ENCODE results near the gene TTLL9. TPM values are rescaled to one million over a fixed set of nuclear protein-coding genes. Genes with fewer than 3 reads are reported as not detected.
"Not testable (repeated sequence)": the region's sequence is repeated elsewhere in the genome, so short reads cannot be mapped to it uniquely, and the experiment has no call there.

TTLL9 gene
- total RNA-seq, 2 donors from 2014 or later = not detected

DNA sequence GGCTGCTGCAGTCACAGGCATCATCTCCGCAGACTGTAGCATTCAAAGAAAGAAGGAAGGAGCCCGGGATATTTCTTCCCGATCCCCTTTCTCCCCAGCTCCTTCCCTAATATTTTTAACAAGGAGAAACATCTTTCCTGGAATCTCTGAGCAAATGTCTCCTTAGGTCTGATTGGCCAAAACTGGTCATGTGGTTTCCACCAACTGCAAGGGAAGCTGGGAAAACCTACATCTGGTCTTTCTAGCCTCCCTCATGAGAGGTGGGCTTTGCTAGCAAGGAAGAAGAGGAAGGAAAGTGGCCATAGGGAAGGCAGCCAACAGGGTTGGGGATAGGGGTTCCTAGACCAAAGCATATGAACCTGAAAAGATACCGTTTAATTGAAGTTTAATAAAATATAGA lies 46.3 kb downstream of the TTLL9 start:
- intact Hi-C loops (cut with DNase I) = no loop called here
- Histone ChIP-seq H3K27me3 (no peaks in the 10 kb centered on the region), H3K4me3 (no peak overlapping the region), H3K36me3 (no peaks in the 10 kb centered on the region), H3K4me1 (no peaks in the 10 kb centered on the region), H3K9ac (ENCODE audit: low read depth in 2 of 2, low read length in 2 of 2) (no peak overlapping the region), H3K27ac (no peak overlapping the region), H3K9me3 (no peaks in the 10 kb centered on the region)
- TF ChIP-seq, protein P1, sequence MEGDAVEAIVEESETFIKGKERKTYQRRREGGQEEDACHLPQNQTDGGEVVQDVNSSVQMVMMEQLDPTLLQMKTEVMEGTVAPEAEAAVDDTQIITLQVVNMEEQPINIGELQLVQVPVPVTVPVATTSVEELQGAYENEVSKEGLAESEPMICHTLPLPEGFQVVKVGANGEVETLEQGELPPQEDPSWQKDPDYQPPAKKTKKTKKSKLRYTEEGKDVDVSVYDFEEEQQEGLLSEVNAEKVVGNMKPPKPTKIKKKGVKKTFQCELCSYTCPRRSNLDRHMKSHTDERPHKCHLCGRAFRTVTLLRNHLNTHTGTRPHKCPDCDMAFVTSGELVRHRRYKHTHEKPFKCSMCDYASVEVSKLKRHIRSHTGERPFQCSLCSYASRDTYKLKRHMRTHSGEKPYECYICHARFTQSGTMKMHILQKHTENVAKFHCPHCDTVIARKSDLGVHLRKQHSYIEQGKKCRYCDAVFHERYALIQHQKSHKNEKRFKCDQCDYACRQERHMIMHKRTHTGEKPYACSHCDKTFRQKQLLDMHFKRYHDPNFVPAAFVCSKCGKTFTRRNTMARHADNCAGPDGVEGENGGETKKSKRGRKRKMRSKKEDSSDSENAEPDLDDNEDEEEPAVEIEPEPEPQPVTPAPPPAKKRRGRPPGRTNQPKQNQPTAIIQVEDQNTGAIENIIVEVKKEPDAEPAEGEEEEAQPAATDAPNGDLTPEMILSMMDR (IDR thresholded peaks at IDR 0.05) = no peak
- DNase-seq = no peak

DNA sequence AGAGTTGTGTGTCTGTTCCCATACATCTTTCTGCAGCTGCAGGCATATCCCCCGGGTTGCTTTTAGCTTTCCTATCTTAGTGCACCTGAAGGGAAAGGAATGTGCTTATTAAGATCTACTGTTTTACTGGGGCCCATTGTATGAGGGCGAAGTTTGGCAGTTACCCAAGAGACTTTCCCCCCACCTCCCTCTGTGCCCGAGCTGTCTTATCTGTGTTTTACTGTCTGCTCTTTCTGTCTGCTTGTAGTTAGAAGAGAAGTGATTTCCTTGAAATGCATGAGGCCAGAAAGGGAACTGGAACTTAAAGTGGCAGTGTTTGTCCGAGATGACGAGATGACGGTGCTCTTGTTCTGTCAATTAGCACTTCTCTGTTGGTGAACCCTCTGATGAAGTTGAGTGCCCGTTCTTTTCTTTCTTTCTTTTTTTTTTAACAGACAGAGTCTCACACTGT lies 47.6 kb downstream of the TTLL9 start:
- H3K36me3 ChIP-seq; H3K27me3 ChIP-seq; H3K4me1 ChIP-seq; H3K9me3 ChIP-seq; H3K4me3 ChIP-seq; H3K27ac ChIP-seq; DNase-seq; intact Hi-C loops (cut with DNase I); H3K9ac ChIP-seq (ENCODE audit: low read depth in 2 of 2, low read length in 2 of 2): not testable (repeated sequence)

DNA sequence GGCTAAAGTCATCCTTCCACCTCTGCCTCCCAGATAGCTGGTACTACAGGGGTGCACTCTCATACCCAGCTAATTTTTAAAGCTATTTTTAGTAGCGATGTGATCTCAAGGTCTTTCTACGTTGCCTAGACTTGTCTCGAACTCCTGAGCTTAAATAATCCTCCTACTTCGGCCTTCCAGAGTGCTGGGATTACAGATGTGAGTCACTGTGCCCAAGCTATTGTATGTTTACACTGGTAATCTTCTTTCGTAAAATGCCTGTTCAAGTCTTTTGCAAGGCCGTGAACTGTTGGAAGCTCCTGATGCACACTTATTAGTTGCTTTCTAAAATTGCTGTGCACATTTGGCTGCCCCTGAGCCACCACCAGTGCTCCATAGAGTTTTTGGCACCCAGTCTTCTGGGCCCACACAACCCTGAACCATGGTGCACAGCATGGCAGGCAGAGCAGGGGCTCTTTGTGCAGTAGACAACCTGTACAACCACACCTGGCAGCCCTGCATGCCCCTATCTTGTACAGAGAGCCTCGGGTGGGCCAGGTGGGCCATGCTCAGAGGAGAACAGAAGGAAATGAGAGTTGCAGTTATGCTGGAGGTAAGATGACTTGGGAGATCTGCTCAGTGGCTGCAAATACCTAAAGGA lies 48.2 kb downstream of the TTLL9 start:
- intact Hi-C loops (cut with DNase I) = no loop called here

DNA sequence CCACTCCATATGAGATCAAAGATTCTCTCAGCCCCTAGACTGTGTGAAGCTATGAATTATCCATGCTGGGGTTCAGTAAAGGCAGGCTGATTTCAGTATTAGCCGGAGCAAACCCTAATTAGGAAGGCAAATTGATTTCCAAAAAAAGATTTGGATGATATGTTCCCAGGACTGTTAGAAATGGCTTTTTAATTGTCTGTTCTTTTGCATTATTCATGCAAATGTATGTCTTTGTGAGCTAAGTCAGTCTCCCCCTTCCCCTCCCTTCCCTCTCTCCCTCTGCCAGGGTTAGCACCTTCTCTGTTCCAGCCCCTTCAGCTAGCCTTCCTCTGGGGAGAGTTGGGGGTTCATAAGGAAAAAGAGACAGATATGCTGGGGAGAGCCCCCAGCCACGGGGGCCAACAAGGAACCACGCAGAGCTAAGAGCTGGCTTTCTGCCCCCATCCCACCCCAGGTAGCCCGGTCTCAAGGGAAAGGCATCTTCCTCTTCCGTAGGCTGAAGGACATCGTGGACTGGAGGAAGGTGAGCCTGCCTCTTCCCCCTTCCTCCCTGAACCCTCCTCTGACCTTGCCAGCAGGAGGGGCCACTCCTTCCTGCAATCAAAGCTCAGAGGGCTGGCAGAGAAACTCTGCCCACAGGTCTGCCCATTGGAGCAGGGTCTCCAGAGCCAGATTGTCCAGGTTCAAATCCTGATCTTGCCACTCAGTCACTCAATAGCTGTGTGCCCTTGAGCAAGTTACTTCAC lies 49.1 kb downstream of the TTLL9 start:
- Histone ChIP-seq H3K36me3 (no peaks in the 10 kb centered on the region), H3K4me1 (no peaks in the 10 kb centered on the region)
- DNase-seq = no peak

More for the DNA sequence above, 48.2 kb downstream of the TTLL9 start:
- Histone ChIP-seq H3K4me3 (no peak overlapping the region), H3K27me3 (no peaks in the 10 kb centered on the region), H3K9me3 (no peaks in the 10 kb centered on the region), H3K27ac (no peak overlapping the region), H3K4me1 (no peaks in the 10 kb centered on the region), H3K36me3 (no peaks in the 10 kb centered on the region), H3K9ac (ENCODE audit: low read depth in 2 of 2, low read length in 2 of 2) (no peak overlapping the region)
- no peak for DNase-seq
- TF ChIP-seq, protein P1 (IDR thresholded peaks at IDR 0.05) = no peak

DNA sequence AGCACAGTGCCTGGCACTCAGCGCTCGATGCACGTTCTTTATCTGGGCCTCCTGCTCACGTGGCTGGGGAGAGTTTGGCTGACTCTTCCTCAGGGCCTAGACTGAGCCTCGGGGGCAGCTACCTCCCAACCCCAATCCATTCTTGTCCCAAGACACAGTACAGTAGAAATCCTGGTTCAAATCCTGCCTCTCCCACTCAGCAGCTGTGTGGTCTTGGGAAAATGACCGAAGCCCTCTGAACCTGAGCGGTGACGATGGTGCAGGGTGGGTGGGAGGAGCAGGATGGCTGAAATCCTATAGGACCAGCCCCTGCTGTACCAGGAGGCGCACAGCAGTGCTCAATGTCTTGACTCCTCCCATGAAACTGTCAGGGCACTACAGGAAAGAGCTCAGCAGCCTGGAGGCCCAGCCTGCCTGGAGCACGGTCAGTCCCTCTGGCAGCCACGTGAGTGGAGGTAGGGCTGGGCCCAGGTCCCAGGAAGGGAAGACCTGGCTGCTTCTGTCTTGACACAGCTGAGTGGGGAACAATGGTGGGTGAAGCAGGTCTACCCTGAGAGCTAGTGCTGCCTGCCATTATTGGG lies 49.9 kb downstream of the TTLL9 start:
- TF ChIP-seq, protein P1 (IDR thresholded peaks at IDR 0.05) = no peak
- H3K27me3 ChIP-seq = no peaks in the 10 kb centered on the region
- H3K4me1 ChIP-seq = no peaks in the 10 kb centered on the region
- intact Hi-C loops (cut with DNase I) = no loop called here
- H3K9me3 ChIP-seq = no peaks in the 10 kb centered on the region
- no peaks in the 10 kb centered on the region for H3K36me3 ChIP-seq
- no peak overlapping the region for H3K4me3 ChIP-seq
- no peak for DNase-seq
- H3K27ac ChIP-seq = no peak overlapping the region
- H3K9ac ChIP-seq (ENCODE audit: low read depth in 2 of 2, low read length in 2 of 2) = no peak overlapping the region

More for the DNA sequence above, 49.1 kb downstream of the TTLL9 start:
- Histone ChIP-seq H3K27me3 (no peaks in the 10 kb centered on the region), H3K4me3 (no peak overlapping the region), H3K9me3 (no peaks in the 10 kb centered on the region), H3K9ac (ENCODE audit: low read depth in 2 of 2, low read length in 2 of 2) (no peak overlapping the region), H3K27ac (no peak overlapping the region)
- TF ChIP-seq, protein P1 (IDR thresholded peaks at IDR 0.05) = no peak
- intact Hi-C loops (cut with DNase I) = no loop called here

DNA sequence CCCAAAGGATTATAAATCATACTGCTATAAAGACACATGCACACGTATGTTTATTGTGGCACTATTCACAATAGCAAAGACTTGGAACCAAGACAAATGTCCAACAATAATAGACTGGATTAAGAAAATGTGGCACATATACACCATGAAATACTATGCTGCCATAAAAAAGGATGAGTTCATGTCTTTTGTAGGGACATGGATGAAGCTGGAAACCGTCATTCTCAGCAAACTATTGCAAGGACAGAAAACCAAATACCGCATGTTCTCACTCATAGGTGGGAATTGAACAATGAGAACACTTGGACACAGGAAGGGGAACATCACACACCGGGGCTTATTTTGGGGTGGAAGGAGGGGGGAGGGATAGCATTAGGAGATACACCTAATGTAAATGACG lies 51.0 kb downstream of the TTLL9 start:
- intact Hi-C loops (cut with DNase I); H3K27ac ChIP-seq; H3K4me1 ChIP-seq; H3K4me3 ChIP-seq; H3K9ac ChIP-seq (ENCODE audit: low read depth in 2 of 2, low read length in 2 of 2); H3K27me3 ChIP-seq; H3K9me3 ChIP-seq; H3K36me3 ChIP-seq; DNase-seq: not testable (repeated sequence)
